Measurements from ENCODE around the gene CFH. TPM values are rescaled to one million over a fixed set of nuclear protein-coding genes. Genes with fewer than 3 reads are reported as not detected.

The CFH gene
- total RNA-seq, 4 donors from 2014 or later: 7.2 to 83.8 (median 24.4) TPM

- H3K36me3 ChIP-seq: no peaks in the 10 kb centered on the region
- TF ChIP-seq POLR2A (IDR thresholded peaks at IDR 0.05) (no peak), CTCF (IDR thresholded peaks at IDR 0.05) (no peak)
- no peaks in the 10 kb centered on the region for H3K27me3 ChIP-seq
- H3K4me1 ChIP-seq: no peaks in the 10 kb centered on the region
- H3K27ac ChIP-seq: no peak overlapping the region
- intact Hi-C loops (cut with DNase I; ENCODE audit: low total_unique reads): no loop called here
- H3K9me3 ChIP-seq: no peaks in the 10 kb centered on the region
- DNase-seq: no peak
- no peak overlapping the region for H3K4me3 ChIP-seq
These were observed 66.0 kb downstream of the CFH start for GRCh38 chr1:196717868-196718267.

GRCh38 chr1:196723325-196724185 is 71.7 kb downstream of the CFH start:
- Histone ChIP-seq H3K9me3 (no peaks in the 10 kb centered on the region), H3K27me3 (no peaks in the 10 kb centered on the region), H3K36me3 (no peaks in the 10 kb centered on the region), H3K4me1 (no peaks in the 10 kb centered on the region), H3K27ac (no peak overlapping the region), H3K4me3 (no peak overlapping the region)
- no peak for DNase-seq
- intact Hi-C loops (cut with DNase I; ENCODE audit: low total_unique reads): no loop called here
- TF ChIP-seq CTCF (IDR thresholded peaks at IDR 0.05): no peak
- no peak for TF ChIP-seq POLR2A (IDR thresholded peaks at IDR 0.05)

GRCh38 chr1:196732526-196732925 is 80.7 kb downstream of the CFH start:
- DNase-seq: no peak
- TF ChIP-seq CTCF (IDR thresholded peaks at IDR 0.05): no peak
- TF ChIP-seq POLR2A (IDR thresholded peaks at IDR 0.05): no peak
- Histone ChIP-seq H3K4me1 (no peaks in the 10 kb centered on the region), H3K27me3 (no peaks in the 10 kb centered on the region), H3K4me3 (no peak overlapping the region), H3K9me3 (no peaks in the 10 kb centered on the region), H3K36me3 (no peaks in the 10 kb centered on the region), H3K27ac (no peak overlapping the region)
- intact Hi-C loops (cut with DNase I; ENCODE audit: low total_unique reads): no loop called here

DNA sequence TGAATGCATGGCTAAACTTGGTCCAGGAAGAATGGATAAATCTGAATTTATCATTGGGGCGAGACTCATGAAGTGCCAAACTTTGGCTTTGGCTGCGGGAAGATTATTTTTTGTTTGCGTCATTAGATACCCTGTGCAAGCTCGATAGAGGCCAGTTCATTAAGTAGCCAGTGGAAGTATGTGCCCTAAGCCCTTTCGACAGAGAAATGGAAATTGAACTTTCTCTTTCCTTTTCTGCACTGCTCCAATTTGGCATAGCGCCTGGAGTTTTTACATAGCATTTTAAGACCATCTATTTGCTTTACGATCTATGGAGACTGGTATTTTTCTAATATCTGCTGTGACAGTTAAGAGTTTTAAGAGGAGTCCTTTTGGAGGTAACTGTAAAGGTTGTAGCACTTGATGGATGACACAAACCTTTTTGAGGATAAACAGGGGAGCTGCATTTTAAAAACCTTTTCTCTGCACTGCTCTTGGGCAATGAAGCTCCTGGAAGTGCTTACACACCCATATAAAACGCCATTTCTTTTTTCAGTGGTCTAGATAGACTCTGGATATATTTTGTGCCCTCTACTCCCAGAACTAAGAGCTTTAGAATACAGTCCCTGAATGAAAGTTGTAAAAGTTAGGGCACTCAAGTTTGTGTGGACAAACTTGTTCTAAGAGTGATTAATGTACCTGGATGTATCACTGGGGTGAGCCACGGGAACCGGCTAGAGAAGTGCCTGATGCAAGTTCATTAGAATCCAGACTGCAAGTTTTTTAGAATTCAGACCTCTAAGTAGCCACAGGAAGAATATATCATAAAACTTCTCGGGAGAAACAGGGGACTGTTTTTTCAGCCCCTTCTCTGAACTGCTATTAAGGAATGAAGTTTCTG is 81.5 kb downstream of the CFH start:
- H3K27ac ChIP-seq: no peak overlapping the region
- TF ChIP-seq POLR2A (IDR thresholded peaks at IDR 0.05): no peak
- no peak for TF ChIP-seq CTCF (IDR thresholded peaks at IDR 0.05)
- no peaks in the 10 kb centered on the region for H3K9me3 ChIP-seq
- intact Hi-C loops (cut with DNase I; ENCODE audit: low total_unique reads): no loop called here
- DNase-seq: no peak
- no peaks in the 10 kb centered on the region for H3K36me3 ChIP-seq
- H3K4me3 ChIP-seq: no peak overlapping the region
- no peaks in the 10 kb centered on the region for H3K27me3 ChIP-seq
- no peaks in the 10 kb centered on the region for H3K4me1 ChIP-seq

GRCh38 chr1:196734006-196734405 is 82.2 kb downstream of the CFH start:
- Histone ChIP-seq H3K36me3 (no peaks in the 10 kb centered on the region), H3K27me3 (no peaks in the 10 kb centered on the region), H3K9me3 (no peaks in the 10 kb centered on the region), H3K27ac (no peak overlapping the region), H3K4me1 (no peaks in the 10 kb centered on the region), H3K4me3 (no peak overlapping the region)
- intact Hi-C loops (cut with DNase I; ENCODE audit: low total_unique reads): no loop called here
- no peak for DNase-seq
- no peak for TF ChIP-seq POLR2A (IDR thresholded peaks at IDR 0.05)

Measured in uterus (tissue), 4 donors.